DMS 273 (cell line): ENCODE data around the gene CTSH.
"Not testable (repeated sequence)": the region's sequence is repeated elsewhere in the genome, so short reads cannot be mapped to it uniquely, and the experiment has no call there.

Experiments used
- DNase-seq: peaks from one replicate; lab custom pipeline; 2025; ENCODE audit not compliant: unreplicated experiment; lab: John Stamatoyannopoulos, UW

CTSH gene

GRCh38 chr15:78923015-78923414, 21.8 kb downstream of the CTSH start:
- DNase-seq = no peak

DNA sequence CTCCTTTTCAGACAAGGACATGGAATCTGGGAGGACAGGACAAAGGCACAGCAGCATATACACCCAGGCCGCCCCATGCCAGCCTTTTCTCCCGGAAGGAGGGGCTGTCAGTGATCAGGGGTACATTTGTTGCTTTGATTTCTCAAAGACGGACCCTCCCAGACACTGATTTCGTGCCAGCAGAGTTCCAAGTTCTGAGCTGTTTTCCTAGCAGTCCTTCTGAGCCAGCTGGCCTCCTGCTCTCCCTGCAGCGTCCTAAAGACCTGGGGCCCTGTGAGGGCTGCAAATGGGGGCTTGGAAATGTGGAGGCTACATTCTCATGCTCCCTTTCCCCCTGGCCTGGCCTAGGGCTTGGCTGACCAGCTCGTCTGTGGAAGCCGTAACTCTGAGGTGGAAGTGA, 22.3 kb downstream of the CTSH start:
- no peak for DNase-seq

GRCh38 chr15:78921940-78922339, 22.9 kb downstream of the CTSH start:
- no peak for DNase-seq

DNA sequence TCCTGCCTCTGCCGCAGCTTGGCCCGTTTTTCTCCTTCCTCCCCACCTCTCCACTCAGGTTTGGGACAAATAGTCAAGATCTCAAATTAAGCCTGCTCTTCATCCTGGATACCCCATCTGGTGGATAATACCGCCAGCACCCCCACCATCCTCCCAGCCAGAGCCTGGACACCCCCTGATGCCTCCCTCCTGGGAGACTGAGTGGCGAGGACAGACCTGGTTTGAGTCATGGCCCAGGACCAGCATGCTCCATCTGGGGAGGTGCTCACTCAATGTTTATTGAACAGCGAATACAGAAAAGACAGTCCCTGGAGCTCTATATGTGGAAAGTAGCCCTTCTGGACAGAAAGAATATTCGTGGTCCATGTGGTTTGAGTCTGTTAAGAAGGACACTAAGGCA, 23.3 kb downstream of the CTSH start:
- no peak for DNase-seq

GRCh38 chr15:78917888-78918287, 27.0 kb downstream of the CTSH start:
- no peak for DNase-seq

DNA sequence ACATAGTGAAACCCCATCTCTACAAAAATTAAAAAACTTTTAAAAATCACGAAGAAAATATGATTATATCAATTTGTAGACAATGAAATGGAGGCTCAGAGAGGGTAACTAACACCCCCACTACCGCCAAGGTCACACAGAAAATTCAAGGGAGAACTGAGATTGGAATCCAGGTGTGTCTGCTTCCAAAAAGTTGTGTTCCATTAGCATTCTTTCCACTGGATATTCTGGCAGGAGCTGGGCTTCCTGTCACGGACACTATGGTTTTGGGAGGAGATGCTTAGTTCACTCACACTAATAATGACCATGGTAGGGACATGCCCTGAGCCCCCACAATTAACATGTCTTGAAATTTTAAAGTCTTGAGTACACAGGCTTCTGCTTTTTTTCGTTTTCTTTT, 28.8 kb downstream of the CTSH start:
- DNase-seq = no peak

- DNase-seq = no peak
Observed at GRCh38 chr15:78915341-78916087, 29.3 kb downstream of the CTSH start.

- DNase-seq = peak; percentile 44
Observed at GRCh38 chr15:78914027-78914764, 30.6 kb downstream of the CTSH start.

GRCh38 chr15:78913012-78913411, 31.8 kb downstream of the CTSH start:
- no peak for DNase-seq

DNA sequence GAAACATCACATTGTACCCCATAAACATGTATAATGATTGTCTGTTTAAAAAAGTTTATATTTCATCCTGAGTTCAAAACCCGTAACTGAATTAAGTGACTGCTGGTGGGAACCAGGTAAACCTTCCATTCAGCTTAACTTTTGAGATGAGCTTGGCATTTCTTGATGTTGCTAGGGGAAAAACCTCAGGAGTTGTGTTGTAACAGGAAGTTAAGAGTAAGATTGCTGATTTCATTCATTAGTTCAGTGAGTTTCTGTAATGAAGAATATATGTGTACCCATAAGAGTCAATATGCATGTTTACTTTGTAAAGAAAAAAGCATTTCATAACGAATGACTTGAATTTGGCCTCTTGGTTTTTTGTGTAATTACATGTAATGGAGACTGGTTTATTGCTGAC, 32.5 kb downstream of the CTSH start:
- DNase-seq = no peak

DNA sequence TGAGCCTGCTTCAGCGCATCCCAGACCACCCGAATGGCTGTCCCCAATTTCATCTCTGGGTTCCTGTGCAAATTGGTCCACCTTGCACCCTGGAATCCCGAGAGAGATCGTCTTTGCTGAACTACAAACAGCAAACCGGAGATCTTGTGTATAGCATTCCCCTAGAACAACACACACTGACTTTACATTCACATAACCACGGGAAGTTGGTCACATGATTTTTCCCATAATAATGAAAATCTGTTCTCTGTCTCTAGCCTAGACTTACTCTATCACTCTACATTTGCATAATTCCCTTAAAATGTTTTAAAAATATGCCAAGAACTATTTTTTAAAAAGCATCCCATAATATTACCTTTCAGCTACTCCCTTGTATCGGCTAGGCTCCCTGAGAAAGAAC, 34.6 kb downstream of the CTSH start:
- no peak for DNase-seq

DNA sequence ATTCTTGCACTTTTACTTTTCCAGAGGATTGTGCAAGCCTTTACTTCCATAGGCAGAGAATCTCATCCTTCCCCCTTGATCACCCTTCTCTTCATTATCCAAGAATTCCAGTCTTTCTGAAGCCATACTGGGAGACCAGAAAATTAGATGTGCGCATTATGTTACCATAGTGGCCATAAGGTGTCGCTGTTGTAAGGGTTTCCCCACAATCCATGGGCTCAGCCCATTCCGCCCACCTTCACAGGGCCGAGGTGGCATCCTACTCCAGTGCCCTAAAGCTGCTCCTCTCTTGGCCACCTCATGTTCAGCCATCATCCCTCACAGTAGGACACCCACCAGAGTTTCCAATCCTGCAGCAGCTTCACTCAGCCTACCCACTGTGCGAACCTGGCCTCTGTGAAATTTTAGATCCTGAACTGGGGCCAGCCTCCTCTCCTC, 35.0 kb downstream of the CTSH start:
- DNase-seq = peak; percentile 63

DNA sequence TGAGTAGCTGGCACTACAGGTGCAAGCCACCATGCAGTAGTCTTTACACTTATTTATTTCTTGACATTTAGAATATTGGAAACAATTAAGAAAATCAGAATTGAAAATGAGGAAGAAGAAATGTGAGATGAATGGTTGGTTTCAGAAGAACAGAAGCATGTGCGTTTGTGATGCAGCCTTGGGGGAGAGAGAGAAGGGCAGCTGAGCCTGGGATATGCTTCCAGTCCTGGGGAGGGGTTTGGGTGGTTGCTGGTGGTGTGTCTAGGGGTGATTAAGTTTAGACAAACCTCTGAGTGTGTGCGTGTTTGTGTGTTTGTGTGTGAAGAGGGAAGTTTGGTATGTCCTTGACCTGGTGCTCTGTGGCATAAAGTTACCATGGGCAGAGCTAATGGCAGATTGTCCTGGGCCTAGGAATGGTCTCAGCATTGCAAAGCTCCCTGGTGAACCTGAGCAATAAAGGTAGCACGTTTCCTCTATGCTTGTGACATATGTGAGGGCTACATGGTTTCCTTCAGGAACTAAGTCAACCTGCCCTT, 35.6 kb downstream of the CTSH start:
- no peak for DNase-seq

- DNase-seq = peak; percentile 46
Observed at GRCh38 chr15:78907577-78907976, 37.3 kb downstream of the CTSH start.

DNA sequence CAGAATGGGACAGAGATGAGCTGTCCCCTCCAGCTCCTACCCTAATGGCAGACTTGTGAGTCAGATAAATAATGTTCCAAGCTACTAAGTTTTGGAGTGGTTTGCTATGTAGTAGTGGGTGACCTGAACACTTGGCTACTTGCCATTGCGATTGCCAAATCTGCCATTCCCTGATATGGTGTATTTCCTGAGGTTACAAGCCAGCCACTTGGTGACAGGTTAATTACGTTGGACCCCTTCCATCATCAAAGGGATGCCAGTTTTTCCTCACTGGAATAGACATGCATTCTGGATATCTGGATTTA, 38.6 kb downstream of the CTSH start:
- DNase-seq = peak; percentile 8

GRCh38 chr15:78904599-78905358, 40.1 kb downstream of the CTSH start:
- DNase-seq = no peak

DNA sequence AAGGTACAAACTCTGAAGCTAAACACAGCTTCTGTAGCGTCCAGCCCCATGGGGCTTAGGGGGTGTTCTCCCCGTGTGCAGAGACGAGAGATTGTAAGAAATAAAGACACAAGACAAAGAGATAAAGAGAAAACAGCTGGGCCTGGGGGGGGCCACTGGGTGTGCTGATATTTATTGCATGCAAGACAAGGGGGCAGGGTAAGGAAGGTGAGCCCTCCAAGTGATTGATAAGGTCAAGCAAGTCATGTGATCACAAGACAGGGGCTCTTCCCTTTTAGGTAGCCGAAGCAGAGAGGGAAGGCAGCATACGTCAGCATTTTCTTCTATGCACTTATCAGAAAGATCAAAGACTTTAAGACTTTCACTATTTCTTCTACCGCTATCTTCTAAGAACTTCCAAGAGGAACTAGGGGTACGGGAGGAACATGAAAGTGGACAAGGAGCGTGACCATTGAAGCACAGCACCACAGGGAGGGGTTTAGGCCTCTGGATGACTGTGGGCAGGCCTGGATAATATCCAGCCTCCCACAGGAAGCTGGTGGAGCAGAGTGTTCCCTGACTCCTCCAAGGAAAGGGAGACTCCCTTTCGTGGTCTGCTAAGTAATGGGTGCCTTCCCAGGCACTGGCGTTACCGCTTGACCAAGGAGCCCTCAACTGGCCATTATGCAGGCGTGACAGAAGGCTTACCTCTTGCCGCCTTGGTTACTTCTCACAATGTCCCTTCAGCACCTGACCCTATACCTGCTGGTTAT, 42.4 kb downstream of the CTSH start:
- DNase-seq = not testable (repeated sequence)

GRCh38 chr15:78900819-78901533, 43.9 kb downstream of the CTSH start:
- DNase-seq = not testable (repeated sequence)

- no peak for DNase-seq
Observed at GRCh38 chr15:78898540-78898939, 46.3 kb downstream of the CTSH start.

DNA sequence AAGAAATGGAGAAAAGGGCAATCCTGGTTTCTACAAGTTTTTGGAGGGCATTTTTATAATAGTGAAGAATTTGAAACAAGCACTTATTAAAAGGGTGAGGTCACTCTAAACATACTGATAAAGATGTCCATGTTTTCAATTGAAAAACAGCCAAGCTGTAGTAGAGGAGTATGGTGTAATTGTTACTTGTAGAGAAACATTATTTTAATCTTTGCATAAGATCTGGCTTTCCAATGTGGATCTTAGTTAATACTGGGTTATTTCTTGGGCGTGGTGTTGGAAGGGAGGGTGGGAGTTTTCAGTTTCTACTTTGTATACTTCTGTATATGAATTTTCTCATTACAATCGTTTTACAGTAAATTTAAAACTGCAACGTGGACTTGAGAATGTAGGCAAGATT, 49.4 kb downstream of the CTSH start:
- no peak for DNase-seq
